Neuron (in vitro differentiated cells): ENCODE data around the gene RAD51B.

Experiments used
- H2AFZ ChIP-seq: one replicate; pipeline ENCODE4 v1.6.1; 2013; ENCODE audit warnings: low read depth, mild to moderate bottlenecking, inconsistent platforms, low read length, moderate library complexity
- H3K27me3 ChIP-seq: one replicate; pipeline ENCODE4 v1.6.1; 2013; ENCODE audit warnings: low read length; ENCODE audit not compliant: insufficient read depth
- H3K36me3 ChIP-seq: one replicate; pipeline ENCODE4 v1.6.1; 2013; ENCODE audit warnings: low read length; ENCODE audit not compliant: insufficient read depth
- H3K4me1 ChIP-seq: one replicate; pipeline ENCODE4 v1.6.1; 2013; ENCODE audit warnings: low read length; ENCODE audit not compliant: insufficient read depth
- H3K4me3 ChIP-seq: 2 replicates; pipeline ENCODE4 v1.5.1; 2013; ENCODE audit warnings: mild to moderate bottlenecking, low read length, moderate library complexity
- H3K9me3 ChIP-seq: one replicate; pipeline ENCODE4 v1.6.1; 2013; ENCODE audit warnings: low read length

Gene RAD51B

DNA sequence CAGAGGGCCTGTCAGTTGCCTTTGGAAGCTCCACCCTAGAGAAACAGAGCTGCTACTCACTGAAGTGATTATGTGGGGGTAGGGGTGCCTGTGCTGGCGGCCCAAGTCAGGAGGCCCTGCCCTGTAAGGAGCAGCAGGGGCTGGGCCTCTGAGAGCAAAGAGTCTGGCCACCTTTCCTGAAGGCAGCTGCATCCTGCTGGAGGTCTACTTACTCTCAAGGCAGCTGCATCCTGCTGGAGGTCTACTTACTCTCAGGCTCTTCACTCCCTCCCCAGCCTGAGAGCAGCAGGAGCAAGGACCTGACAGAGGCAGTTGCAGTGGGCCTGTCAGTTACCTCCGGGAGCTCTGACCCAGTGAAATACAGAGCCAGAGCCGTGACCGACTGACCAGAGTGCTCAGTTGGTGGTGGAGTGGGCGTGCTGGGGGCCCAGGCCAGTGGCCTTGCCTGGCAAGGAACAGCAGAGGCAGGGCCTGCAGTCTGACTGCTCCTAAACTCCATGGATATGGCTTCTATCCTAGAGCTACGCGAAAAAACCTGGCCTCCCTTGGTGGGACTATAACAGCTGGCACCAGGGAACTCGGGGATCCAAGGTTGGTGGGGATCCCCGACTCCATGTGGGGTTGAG lies 32.3 kb downstream of the RAD51B start:
- no peak overlapping the region for H2AFZ ChIP-seq
- H3K4me1 ChIP-seq, result no peaks in the 10 kb centered on the region
- no peaks in the 10 kb centered on the region for H3K36me3 ChIP-seq
- no peaks in the 10 kb centered on the region for H3K27me3 ChIP-seq
- H3K9me3 ChIP-seq, result peaks cover 2% of the 10 kb centered on the region
- no peak overlapping the region for H3K4me3 ChIP-seq

DNA sequence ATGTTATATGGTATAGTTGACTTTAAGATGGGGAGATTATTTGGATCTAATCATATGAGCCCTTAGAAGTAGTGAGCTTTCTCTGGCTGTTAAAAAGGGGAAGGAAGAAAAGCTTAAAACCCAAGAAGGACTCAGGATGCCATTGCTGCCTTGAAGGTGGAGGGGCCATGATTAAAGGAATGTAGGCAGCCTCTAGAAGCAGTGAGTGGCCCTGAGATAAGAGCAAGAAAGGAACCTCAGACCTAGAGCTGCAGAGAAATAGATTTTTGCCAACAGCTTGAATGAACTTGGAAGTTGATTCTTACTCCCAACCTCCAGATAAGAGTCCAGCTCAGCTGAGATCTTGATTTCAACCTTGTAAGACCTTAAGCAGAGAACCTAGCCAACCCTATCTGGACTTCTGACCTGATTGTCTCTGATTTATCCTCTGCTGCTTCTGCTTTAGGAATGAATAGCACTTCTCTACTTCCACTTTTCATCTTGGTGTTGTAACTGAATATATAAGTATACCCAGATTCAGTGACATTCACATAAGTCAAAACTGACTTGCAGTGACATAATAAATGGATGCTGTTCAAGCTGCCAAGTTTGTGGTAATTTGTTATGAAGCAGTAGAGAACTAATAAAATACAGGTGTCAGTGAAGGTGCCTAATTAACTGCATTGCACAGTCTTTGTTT lies 33.5 kb downstream of the RAD51B start:
- no peaks in the 10 kb centered on the region for H3K36me3 ChIP-seq
- no peak overlapping the region for H2AFZ ChIP-seq
- H3K4me1 ChIP-seq, result no peaks in the 10 kb centered on the region
- no peak overlapping the region for H3K4me3 ChIP-seq
- H3K27me3 ChIP-seq, result no peaks in the 10 kb centered on the region
- H3K9me3 ChIP-seq, result no peaks in the 10 kb centered on the region

DNA sequence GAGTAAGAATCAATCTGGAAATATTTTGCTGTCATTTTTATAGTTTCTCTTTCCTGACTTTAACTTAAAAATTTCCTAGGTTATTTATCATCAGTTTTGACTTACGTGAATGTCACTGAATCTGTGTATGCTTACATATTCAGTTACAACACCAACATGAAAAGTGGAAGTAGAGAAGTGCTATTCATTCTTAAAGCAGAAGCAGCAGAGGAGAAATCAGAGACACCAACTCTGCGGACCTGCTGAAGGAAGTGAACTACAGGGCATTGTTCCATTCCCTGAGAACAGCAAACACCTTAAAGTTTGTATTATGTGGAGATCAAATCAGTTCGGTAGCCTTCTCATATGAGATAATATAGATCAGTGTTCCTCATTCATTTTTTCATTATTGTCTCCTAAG lies 34.1 kb downstream of the RAD51B start:
- no peaks in the 10 kb centered on the region for H3K27me3 ChIP-seq
- no peaks in the 10 kb centered on the region for H3K4me1 ChIP-seq
- no peaks in the 10 kb centered on the region for H3K36me3 ChIP-seq
- no peak overlapping the region for H2AFZ ChIP-seq
- H3K4me3 ChIP-seq, result no peak overlapping the region
- no peaks in the 10 kb centered on the region for H3K9me3 ChIP-seq

DNA sequence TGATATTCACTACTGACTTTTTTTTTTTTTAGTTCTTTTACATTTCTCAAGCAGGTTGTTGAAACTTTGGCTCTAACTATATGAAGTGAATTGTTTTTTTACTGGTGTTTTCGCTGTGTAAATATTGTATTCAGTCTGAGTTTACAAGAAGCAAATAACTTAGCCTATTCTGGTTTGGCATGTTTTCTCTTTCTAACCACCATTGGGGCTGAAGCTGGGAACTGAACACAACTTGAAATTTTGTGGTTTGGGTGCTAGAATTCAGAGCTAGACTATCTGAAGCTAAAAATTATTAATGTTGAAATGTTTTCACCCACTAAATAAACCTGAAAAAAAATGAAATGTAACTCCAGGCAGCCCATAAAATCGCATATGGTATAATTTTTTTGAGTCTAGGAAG lies 37.2 kb downstream of the RAD51B start:
- Histone ChIP-seq H3K36me3 (no peaks in the 10 kb centered on the region), H3K27me3 (no peaks in the 10 kb centered on the region), H3K4me1 (no peaks in the 10 kb centered on the region), H3K9me3 (no peaks in the 10 kb centered on the region), H3K4me3 (no peak overlapping the region), H2AFZ (no peak overlapping the region)

DNA sequence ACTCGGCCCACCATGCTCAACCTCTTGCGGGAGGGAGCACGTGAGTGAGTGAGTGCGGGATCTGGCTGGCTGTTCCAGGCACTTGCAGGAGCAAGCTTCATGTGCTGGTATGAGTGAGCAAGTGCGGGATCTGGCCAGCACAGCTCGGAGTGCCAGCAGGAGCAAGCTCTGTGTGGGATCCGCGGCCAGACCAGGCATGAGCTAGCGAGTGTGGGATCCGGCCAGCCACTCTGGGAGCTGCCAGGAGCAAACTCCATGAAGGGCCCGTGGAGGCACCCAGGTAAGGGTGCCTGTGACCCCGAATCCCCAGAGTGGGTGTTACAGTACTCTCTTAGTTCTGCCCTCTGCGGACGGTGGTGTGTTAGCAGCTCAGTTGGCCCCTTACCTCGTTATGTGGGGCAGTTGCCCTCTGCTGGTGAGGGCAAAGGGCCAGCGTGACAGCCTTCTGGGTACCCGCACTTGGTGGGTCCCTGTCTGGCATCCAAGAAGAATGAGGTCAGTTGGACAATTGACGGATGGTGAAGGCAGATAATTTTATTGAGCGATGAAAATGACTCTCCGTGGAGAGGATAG lies 38.3 kb downstream of the RAD51B start:
- Histone ChIP-seq H3K4me1 (no peaks in the 10 kb centered on the region), H3K4me3 (no peak overlapping the region), H3K36me3 (no peaks in the 10 kb centered on the region), H3K9me3 (no peaks in the 10 kb centered on the region), H3K27me3 (no peaks in the 10 kb centered on the region), H2AFZ (no peak overlapping the region)

DNA sequence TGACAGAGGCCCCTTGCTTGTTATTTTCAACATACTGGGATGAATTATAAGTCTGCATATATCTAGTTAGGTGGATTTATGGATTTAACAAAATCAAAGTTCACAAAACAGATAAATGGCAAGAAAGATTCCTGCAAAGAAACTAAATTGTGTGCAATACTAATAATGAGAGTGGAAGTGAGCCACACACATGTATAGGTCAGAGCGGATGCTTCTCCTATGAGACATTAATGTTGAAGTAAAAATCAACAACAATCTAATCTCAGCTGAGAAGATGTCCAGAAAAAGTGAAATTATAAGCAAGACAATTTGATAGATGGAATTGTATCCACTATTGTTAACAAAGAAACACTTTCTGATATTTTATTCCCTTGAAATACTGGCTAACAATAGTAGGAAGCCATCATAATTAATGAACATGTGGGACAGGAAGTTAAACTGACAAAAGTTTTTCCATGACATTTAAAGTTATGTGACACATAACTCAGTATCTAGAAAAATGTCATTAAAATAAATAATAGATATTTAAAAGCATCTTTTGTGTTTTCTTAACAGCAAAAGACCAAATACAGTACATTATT lies 39.7 kb downstream of the RAD51B start:
- Histone ChIP-seq H3K4me1 (no peaks in the 10 kb centered on the region), H3K9me3 (no peaks in the 10 kb centered on the region), H3K4me3 (no peak overlapping the region), H2AFZ (no peak overlapping the region), H3K27me3 (no peaks in the 10 kb centered on the region), H3K36me3 (no peaks in the 10 kb centered on the region)

DNA sequence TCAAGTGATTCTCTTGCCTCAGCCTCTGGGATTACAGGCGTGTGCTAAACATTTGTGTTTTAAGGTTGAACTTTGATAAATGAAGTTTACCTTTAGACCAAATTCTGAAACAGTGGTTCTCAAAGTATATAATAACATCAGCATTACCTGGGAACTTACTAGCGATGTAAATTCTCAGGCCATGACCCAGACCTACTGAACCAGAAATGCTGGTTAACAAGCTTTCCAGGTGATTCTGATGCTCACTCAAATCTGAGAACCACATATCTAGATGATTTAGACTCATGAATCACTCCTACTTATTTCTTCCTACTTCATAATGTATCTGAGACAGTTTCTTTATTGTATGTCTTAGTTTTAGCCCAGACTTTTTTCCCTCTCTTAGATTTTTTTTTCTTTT lies 43.6 kb downstream of the RAD51B start:
- H2AFZ ChIP-seq, result no peak overlapping the region
- H3K9me3 ChIP-seq, result no peaks in the 10 kb centered on the region
- no peaks in the 10 kb centered on the region for H3K27me3 ChIP-seq

DNA sequence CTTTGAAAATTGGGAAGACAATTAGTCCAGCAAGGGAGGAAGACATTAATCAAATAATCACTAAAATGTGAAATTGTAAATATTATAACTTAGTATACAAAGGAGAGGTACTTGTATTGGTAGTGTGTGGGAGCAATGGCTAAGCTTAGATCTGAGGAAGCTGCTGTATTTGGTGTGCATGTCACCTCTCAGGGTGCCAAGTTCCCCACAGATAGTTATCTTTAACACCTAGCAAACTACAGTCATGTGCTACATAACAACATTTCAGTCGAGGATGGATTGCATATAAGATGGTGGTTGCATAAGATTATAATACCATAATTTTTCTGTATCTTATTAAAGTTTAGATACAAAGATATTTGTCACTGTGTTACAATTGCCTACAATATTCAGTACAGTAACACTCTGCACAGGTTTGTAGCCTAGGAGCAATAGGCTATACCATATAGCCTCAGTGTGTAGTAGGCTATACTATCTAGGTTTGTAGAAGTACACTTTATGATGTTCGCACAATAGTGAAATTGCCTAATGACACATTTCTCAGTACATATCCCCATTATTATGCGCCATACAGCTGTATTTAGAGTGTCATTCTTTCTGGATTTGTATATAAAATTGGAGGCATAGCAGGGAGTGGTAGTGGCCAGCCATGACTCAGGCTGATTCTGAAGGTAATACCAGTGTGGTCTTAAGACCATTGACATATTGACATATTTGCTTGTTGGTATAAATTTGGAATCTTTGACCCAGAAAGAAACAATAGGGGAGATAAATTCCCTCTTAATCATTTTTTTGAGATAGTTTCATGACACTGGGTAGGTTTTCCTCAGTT lies 55.8 kb downstream of the RAD51B start:
- no peak overlapping the region for H2AFZ ChIP-seq
- no peak overlapping the region for H3K4me3 ChIP-seq
- no peaks in the 10 kb centered on the region for H3K36me3 ChIP-seq
- no peaks in the 10 kb centered on the region for H3K4me1 ChIP-seq
- H3K9me3 ChIP-seq, result no peaks in the 10 kb centered on the region
- no peaks in the 10 kb centered on the region for H3K27me3 ChIP-seq

More for the DNA sequence above, 43.6 kb downstream of the RAD51B start:
- Histone ChIP-seq H3K36me3 (no peaks in the 10 kb centered on the region), H3K4me3 (no peak overlapping the region), H3K4me1 (no peaks in the 10 kb centered on the region)

DNA sequence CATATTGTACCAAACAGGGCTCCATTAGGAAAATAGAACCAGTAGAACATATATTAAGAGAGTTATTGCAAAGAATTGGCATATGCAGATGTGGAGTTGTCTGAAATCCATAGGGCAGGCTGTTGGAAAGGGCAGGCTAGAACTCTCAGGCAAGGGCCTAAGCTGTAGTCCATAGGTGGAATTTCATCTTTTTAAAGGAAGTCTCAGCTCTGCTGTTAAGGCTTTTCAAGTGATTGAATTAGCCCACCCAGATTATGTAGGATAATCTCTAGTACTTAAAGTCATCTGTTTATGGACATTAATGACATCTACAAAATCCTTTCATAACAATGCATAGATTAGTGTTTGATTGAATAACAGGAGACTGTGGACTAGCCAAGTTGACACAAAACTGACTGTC lies 59.4 kb downstream of the RAD51B start:
- Histone ChIP-seq H3K4me3 (no peak overlapping the region), H3K36me3 (no peaks in the 10 kb centered on the region), H3K9me3 (no peaks in the 10 kb centered on the region), H3K4me1 (no peaks in the 10 kb centered on the region), H2AFZ (no peak overlapping the region), H3K27me3 (no peaks in the 10 kb centered on the region)

DNA sequence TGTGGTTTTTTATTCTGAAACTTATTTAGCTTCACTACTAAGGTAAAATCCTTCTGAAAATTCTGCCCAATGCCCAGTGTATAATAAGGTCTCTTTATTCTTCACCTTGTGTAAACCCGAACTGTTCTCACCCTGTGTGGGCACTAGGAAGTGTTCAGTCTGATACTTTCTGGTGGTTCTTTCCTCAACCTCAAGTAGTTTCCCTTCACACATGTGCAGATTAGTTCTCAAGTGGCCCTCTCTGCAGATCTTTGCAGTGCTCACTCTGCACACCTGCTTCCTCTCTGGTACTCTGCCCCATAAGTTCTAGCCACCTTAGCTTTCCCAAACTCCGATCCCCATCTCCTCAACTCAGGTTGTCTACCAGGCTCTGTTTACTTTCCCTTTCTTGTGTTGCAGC lies 61.6 kb downstream of the RAD51B start:
- no peaks in the 10 kb centered on the region for H3K27me3 ChIP-seq
- H3K36me3 ChIP-seq, result no peaks in the 10 kb centered on the region
- H2AFZ ChIP-seq, result no peak overlapping the region
- H3K4me3 ChIP-seq, result no peak overlapping the region
- H3K9me3 ChIP-seq, result no peaks in the 10 kb centered on the region
- H3K4me1 ChIP-seq, result no peaks in the 10 kb centered on the region

DNA sequence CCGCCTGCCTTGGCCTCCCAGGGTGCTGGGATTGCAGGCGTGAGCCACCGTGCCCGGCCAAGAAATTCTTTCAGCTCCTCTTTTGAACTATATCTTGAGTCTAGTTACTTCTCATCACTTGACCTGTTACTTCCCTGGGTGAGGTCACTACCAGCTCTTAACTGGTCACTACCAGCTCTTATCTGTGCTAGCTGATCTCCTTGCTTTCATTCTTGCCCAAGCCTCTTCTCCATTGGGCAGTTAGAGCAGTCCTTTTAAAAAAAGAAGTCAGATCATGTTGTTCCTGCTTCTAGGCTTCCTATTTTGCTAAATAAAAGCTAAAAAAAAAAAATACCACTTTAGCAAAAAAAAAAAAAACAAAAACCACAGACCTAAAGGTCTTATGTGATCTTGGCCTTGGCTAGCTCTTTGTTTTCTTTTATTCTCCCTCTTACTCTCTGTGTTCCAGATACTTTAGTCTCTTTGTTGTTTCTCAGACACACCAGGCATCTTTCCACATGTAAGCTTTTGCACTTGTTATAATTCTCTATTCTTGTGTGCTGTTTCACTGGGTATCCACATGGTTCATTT lies 63.5 kb downstream of the RAD51B start:
- no peaks in the 10 kb centered on the region for H3K4me1 ChIP-seq
- H3K27me3 ChIP-seq, result no peaks in the 10 kb centered on the region
- no peak overlapping the region for H3K4me3 ChIP-seq
- no peaks in the 10 kb centered on the region for H3K36me3 ChIP-seq
- no peaks in the 10 kb centered on the region for H3K9me3 ChIP-seq
- no peak overlapping the region for H2AFZ ChIP-seq

DNA sequence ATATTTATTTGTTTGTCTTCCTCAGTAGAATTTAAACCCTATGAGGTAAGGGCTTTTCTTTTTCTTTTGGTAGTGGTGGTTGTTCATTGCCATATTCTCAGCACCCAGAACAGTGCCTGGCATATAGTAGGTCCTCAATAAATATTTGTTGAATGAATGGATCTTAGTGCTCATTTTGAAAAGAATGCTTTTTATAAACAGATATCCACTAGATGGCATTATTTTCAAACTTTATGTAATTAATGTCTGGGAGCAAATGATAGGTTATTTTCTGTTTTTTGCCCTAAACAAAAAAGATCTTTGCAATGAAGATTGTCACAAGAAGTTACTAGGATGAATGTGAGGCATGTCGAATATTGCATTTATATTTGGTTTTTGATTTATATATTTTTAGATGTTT lies 64.1 kb downstream of the RAD51B start:
- H2AFZ ChIP-seq, result no peak overlapping the region
- no peaks in the 10 kb centered on the region for H3K4me1 ChIP-seq
- no peak overlapping the region for H3K4me3 ChIP-seq
- no peaks in the 10 kb centered on the region for H3K27me3 ChIP-seq
- H3K36me3 ChIP-seq, result no peaks in the 10 kb centered on the region
- no peaks in the 10 kb centered on the region for H3K9me3 ChIP-seq

DNA sequence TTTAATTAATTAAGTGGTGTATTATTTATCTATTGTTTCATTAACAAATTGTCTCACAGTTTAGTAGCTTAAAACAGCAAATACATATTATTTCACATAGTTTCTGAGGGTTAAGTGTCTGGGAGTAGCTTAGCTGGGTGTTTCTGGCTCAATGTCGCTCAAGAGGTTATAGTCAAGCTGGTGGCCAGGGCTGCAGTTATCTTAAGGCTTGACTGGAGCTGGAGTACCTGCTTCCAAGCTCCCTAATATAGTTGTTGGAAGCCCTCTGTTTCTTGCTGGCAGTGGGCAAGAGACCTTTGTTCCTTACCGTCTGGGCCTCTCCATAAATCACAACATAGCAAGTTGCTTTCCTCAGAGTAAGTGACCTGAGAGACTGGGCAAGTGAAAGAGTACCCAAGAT lies 66.6 kb downstream of the RAD51B start:
- no peaks in the 10 kb centered on the region for H3K9me3 ChIP-seq
- H3K27me3 ChIP-seq, result no peaks in the 10 kb centered on the region
- H3K4me1 ChIP-seq, result no peaks in the 10 kb centered on the region
- H2AFZ ChIP-seq, result no peak overlapping the region
- H3K4me3 ChIP-seq, result no peak overlapping the region
- no peaks in the 10 kb centered on the region for H3K36me3 ChIP-seq
